Ammon's horn (tissue), 1 donor: ENCODE data around the gene ARSJ.
"Not testable (repeated sequence)": the region's sequence is repeated elsewhere in the genome, so short reads cannot be mapped to it uniquely, and the experiment has no call there.

Experiments used
- DNase-seq: peaks from one replicate; pipeline ENCODE4 v3.0.0-alpha.2; 2016; ENCODE audit warnings: low spot score

The ARSJ gene

DNA sequence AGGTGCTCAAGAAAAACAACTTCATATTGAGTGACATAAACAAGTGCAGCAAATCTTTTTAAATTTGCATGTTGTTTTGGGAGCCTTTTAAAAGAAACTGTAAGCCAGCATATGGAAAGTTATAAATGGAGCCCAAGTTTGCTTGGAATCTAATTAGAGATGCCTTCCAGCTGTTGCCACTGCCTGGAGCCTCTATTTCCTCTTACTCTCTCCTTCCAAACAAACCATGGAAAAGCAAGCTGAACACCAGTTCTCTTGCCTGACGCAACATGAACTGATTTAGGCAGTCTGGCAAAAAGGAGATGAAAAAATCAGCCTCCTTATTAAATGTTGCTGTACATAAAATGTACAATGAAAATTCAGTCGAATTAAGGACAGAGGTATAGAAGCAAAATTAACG, 21.5 kb downstream of the ARSJ start:
- DNase-seq = no peak

DNA sequence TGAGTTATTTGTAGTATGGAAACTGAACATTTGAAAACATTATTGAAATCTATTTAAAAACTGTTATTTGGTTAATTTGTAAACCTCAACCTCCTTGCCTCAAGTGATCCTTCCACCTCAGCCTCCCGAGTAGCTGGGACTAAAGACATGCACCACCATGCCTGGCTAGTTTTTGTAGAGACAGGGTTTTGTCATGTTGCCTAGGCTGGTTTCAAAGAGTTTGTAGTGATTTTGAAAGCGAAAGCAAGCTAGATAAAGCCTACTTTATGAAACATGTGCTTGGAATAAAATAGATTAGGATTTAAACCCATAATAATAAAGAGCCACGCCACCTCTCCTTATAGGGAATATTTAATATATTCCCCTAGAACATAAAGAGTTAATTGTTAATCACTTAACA, 23.5 kb downstream of the ARSJ start:
- DNase-seq = no peak

DNA sequence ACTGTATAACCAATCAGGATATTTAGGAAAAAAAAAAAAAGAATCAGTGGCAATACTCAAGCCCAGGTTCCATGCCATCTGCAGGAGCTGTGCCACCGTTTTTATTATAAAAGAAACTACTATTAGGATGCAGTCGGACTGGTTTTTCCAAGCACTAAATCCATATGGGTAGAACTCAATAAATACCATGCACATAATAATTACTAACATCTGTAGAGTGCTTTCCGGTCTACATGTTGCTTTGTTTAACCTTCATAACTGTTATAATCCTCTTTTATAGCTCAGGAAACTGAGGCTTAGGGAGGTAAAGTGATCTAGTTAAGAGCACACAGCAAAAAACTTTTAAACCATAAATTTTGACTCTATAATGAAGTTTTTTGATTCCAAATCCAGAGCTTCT, 24.0 kb downstream of the ARSJ start:
- no peak for DNase-seq

DNA sequence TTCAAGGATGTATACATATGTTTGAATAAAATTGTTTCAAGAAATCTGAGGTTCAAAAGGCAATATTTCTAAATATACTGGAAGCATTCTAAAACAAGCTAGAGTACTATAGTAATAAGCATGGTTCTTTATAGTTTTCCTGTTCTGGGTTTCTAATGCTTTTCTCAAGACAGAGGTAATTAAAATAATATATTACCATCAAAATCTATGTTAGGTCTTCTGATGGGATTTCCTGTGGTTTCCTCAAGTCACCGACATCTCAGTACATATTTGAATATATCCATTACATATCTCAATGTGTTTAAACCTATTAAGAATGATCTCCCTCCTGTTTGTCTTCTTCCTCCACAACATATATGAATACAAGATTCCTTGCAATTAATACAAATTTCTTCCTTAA, 25.6 kb downstream of the ARSJ start:
- DNase-seq = no peak

DNA sequence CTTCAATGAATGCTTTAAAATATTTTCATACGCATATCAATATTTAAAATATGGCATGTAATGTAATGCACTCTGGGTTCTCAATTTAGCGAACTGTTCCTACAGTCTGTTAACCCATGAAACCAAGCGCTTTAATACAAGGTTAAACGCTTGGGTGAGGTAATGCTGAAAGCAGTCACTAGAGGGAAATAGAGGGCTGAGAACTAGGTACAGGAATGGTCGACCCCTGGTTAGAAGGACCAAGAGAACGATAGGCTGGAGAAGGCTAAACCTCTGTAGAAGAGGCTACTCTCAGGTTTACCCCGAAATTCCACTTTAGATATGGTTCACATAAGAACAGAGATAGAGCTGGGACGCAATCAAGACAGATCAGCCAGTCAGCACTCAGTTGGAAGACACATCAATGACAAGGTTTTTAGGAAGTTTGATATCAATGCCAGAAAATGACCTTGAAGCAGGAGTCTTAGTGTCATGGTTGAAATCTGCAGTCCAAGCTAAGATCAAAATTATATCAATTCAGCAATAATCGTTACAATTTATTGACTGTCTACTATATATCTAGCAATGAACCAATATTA, 26.9 kb downstream of the ARSJ start:
- DNase-seq = peak; percentile 10

DNA sequence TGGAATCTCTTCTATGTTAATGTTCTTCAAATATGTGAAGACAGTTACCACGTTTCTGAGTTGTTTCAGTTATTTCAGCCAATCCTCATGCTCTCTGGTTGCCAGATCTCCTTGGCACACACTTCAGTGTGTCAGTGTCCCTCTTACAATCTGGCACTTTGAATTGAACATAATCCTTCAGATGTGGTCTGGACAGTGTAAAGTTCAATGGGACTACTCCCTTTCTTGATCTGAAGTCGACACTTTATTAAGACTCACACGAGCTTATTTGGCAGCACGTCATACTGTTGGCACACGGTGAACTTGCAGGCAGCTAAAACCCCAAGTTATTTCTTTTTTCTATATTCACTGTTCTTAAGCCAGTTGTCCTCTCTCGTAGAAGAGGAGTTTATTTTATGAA, 28.2 kb downstream of the ARSJ start:
- no peak for DNase-seq

DNA sequence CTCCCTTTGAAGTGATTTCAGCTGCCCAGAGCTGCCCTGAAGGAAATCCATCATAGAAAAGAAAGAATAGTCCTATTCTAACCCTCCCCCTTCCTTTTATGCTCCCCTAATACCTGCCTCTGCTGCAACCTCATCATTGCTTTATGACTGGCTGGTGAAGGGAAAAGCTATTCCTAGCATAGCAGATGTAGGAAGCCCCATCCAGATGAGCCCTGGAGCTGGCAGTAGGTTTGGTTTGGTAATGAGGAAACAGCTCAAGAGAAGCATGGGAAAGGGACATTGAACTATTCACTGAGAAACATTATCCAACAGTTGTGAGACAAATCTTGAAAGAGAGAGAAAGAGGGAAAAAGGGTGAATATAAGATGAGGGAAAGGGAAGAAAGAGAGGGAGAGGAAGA, 29.2 kb downstream of the ARSJ start:
- no peak for DNase-seq

DNA sequence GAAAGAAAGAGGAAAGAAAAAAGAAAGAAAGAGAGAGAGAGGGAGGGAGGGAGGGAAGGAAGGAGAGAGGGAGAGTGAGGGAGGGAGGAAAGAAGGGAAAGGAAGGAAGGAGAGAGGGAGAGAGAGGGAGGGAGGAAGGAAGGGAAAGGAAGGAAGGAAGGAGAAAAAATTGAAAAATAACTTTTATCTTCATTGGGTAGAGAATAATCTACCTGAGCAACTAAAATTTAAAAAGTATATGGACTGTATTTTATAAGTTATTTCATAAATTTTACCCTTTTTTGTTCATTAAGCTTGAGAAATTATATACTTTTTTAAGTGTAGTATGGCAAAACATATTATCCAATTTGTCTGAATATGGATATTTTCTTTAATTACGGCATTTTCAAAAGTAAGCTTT, 32.0 kb downstream of the ARSJ start:
- DNase-seq = no peak

DNA sequence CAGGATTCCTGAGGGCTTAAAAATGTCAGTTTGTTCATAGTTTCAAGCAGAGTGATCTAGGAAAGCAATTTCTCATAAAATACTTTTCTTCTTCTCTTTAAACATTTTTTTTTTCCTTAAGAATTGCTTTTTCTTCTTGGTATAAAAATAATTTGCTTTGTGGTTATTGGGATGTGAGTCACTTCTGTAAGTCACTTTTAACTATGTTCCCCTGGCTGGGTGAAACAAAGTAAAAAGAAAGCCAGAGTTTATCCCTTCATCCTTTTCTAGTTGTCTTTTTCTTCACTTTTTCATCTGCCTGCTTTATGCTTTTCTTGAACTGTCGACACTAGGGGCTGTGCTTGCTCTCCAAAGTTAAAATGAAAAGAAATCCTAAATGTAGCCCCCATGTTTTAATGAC, 33.5 kb downstream of the ARSJ start:
- DNase-seq = no peak

DNA sequence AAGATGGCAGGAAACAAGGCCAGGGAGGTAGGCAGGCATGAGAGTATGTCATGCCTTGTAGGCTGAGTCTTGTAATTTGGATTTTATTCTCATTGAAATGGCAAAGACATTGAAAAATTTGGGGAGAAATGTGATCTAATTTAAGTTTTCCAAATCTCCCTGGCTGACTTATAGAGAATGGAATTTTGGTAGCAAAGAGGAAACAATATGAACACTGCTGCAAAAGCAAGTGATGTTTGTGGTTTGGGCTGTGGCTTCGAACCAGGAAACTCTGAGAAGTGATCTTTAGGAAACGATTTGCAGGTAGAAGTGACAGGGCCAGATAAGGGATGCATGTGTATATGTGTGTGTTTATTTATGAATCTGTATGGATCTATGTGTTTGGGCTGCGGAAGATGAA, 35.6 kb downstream of the ARSJ start:
- no peak for DNase-seq

DNA sequence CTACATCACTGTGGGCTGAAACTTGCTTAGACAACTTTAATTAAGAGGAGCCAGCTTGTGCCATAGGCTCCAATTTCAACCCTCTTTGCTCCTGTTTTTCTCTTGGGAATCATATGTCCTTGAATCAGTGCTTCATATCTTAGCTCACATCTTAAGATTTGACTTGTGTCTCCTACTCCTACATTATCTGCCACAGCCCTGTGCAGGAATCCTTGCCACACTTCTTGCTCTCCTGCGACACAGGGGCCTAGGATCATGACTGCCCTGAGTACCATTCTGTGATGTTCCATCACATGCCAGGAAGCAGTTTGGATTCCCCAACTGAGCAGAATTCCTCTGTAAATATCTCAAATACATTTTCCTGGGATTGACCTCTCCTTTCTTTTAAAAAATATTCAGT, 36.4 kb downstream of the ARSJ start:
- DNase-seq = no peak

DNA sequence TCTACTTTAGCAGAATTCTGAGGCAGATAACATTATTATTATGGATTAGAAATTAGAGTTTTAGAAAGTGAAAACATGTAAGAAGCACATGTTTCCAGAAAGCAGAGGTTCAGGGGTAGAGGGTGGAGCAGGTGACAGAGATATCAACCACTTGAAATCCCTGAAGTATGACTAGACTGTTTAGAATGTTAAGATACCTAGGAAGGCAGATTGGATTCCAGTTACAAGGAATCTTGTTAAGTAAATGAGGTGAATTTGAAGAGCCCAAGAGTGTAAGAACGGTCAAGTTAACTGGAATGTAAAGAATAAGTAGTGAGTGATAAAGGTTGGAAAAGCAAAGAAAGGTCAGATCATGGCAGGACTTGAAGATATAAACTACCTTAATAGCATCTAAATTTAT, 37.6 kb downstream of the ARSJ start:
- DNase-seq = no peak

DNA sequence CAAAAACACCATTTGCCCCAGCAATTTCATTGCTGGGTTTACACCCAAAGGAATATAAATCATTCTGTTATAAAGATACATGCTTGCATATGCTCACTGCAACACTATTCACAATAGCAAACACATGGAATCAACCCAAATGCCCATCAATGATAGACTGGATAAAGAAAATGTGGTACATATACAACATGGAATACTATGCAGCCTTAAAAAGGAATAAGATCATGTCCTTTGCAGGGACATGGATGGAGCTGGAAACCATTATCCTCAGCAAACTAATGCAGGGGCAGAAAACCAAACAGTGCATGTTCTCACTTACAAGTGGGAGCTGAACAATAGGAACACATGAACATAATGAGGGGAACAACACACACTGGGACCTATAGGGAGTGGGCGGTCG, 39.3 kb downstream of the ARSJ start:
- not testable (repeated sequence) for DNase-seq

DNA sequence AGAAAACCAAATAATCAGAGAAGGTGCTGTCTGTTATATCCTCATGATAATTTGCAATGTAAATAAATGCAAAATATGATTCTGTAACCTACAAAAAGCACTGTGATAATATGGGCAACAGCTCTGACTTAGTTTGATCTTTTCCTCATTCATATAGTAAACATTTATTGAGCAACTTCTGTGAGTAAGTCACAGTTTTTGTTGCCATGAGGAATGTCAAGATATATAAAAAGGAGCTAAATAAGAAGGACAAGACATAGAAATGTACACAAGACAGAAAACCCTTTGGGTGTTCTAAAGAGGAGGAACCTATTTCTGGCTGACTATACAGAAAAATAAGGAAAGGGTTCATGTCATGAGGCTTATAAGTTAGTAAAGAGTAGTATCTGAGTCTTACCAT, 44.3 kb downstream of the ARSJ start:
- DNase-seq = no peak

DNA sequence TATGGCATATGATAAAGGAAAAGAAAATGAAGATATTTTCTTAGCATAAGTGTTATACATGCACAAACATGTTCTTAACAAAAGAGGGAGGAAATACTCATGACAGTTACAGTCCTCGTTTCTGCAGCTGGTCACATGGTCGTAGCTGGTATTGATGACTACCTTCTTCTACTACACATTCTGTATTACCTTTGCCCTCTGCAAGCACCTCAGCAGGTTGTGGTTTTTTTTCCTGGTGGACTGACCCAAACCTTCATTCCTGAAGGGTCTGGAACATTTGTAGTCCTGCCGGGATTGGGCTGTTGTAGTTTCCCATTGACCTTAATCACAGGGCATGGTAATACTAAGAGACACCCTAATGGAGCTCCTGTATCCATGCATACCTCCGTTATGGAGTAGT, 54.7 kb downstream of the ARSJ start:
- not testable (repeated sequence) for DNase-seq

DNA sequence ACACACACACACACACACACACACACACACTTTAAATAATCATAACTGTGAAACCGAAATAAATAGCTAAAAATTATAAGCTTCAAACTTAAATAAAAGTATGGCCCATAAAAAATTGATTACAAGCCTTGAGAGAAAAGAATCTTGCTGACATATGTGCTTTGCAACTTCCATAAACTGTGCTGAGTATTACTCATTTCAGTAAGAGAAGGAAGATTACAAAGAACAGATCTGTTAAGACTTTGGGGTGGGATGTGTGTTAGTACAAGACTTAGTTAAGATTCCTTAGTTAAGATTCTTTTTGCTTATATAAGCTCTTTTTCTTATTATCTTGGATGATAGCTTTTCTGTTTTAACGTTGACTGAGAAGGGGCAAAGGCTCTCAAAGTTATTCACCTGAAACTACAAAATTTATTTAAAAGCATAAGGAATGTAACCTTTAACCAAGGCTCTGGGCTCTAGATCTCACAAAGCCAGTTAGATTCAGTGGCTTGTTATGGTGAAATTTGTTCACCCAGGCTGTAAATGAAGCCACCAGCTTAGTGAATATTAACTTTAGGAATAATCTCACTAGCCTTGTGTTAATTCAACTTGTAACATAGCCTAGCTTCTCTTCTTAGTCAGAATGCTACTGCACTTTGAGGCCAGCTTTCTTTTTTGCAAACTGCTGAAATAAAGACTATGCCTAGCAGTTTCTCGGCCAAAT, 58.2 kb downstream of the ARSJ start:
- peak; percentile 4 for DNase-seq

DNA sequence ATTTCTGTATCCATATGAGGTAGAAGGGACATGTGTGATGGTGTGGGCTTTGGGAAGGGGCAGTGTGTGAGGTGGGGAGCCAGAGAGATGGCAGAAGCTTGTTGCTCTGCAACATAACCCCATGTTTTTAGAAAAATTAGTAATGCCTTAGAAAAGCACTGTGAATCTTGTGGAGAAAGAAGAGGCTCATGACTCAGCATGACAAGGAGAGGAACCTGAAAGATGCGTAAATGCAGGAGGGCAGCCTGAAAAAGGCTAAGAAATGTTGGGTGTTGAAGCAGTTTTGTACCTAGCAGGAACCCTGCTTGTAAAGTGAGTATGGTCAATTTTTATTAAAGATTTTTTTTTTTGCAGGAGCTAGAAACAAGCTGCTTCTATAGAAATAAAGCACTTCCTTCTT, 59.8 kb downstream of the ARSJ start:
- no peak for DNase-seq

DNA sequence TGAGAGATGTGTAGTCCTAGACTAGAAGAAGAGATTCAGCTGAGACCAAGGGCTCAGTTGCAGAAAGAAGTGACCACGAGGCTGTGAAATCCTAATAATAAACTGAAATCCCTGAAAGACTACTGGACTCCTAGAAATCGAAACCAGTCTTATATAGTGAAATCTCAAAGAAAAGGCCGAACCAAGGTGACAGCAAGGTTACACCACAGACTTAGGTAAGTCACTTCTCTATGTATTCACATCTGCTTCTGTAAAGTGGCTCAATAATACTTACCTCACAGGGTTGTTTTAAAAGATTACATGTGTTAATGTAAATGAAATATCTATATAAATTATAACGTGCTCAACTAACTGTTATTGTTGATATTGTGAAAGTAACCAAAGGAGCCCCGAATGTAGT, 60.3 kb downstream of the ARSJ start:
- DNase-seq = no peak

DNA sequence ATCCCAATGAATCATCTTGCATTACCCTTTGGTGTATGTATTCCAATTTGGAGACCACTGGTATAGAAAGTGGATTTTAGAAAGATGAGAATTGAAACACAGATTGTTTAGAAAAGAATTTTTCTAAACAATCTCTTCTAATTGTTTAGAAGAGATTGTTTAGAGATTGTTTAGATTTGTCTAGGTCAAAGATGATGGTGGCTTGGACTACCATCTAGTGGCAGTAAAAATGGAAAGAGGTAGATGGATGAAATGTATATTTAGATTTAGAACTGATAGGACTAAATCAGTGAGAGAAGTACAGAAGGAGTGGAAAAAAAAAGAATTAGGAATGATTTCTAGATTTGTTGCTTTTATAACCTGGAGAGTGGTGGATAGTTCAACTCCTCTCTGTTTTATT, 70.6 kb downstream of the ARSJ start:
- peak; percentile 11 for DNase-seq

DNA sequence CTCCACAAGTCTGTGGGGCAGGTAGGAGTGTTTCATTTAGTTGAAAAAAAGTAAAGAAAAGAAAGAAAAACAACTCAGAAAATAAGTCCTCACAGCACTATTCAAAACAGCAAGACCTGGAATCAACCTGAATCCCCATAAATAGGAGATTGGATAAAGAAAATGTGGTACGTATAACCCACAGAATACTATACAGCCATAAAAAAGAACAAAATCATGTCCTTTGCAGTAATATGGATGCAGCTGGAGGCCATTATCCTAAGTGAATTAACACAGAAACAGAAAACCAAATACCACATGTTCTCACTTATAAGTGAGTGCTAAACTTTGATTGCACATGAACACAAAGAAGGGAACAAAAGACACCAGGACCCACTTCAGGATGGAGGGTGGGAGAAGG, 71.9 kb downstream of the ARSJ start:
- no peak for DNase-seq

DNA sequence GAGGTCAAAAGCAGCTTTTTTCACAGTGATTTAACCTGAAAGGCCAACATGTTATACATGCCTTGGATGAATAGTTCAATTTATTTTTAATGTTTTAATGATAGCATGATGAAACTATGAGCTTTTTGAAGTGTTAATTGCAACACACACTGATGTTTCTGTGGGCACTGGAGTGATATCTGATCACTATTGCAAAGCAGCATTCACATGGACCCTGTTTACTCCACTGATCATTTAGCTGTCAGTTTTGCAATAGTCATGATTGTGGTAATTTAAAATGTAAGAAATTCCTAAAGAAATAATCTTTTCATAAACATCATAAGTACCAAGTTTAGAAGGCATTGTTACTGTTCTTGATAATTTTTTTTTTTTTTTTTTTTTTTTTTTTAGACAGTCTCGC, 74.1 kb downstream of the ARSJ start:
- DNase-seq = no peak

DNA sequence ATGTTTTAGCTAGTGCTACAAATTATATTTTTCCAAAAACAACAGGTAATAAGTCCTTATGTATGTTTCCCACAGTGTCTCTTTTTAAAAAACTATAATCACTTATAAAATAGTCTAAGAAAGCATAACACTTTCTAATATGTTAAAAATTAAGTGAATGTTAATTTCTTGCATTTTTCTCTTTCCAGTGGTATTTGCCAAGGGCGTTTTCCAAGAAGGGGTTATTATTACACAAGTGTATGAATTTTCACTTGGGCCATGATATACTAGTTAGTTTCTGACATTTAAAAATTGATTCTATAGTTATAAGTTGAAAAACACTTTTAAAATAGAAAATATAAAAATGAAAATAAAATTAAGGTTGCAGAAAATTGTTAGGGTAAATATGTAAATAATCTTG, 74.6 kb downstream of the ARSJ start:
- no peak for DNase-seq

DNA sequence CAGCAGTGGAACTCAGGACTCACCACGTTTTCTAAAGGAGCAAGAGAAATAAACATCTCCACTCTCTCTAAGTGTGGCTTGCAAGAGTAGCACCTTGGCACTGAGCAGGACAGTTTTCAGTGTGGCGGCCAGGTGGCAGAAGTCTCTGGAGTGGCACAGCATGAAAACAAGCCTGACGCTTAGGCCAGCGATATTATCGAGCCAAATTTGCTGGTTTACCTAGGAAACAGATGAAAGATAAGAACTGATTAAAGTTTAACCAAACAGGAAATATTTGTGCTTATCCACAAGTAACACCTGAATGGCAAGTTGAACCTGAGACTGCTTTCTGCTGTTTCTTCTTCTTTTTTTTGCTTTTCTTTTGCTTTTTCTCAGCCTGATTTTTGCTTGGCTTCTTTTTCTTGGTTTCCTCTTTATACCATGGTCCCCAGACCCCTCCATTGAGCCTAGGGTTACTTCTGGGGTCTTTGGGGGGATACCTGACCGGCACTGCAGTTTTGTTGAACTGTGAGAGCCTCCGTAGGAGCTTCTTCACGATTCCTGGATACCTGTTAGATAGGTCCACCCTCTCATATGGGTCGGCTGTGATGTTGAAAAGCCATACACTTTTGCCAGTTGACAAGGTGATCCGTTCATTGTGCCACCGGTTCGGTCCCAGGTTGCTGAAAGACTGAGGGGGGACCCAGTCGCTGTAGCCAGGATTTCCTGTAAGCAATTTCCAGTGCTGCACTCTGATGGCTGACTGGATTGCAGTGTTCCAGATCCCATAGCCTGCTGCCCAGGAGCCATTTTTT, 77.3 kb downstream of the ARSJ start:
- no peak for DNase-seq
